CD14-positive monocyte (primary cell): ENCODE data around the gene TNPO3. TPM values are rescaled to one million over a fixed set of nuclear protein-coding genes. Genes with fewer than 3 reads are reported as not detected.

Experiments used
- DNase-seq, 3 donors: peaks; one replicate each; pipeline ENCODE4 v3.0.0-alpha.2; 2011 to 2022
- H2AFZ ChIP-seq: 2 replicates; pipeline ENCODE4 v1.6.0; 2012; ENCODE audit warnings: mild to moderate bottlenecking, low read depth, low read length, inconsistent platforms; ENCODE audit not compliant: insufficient read depth, poor library complexity, severe bottlenecking
- H3K27ac ChIP-seq, 2 donors: 1 replicate in 1 of 2; 2 replicates in 1 of 2; pipeline ENCODE4 v1.5.1; 2012 to 2013; ENCODE audit warnings: low read length in 2 of 2, control low read depth in 1 of 2, inconsistent platforms in 1 of 2, low read depth in 1 of 2, mild to moderate bottlenecking in 1 of 2
- H3K27me3 ChIP-seq, 2 donors: one replicate each; pipeline versions ENCODE4 v1.6.0 to v1.6.1; 2011 to 2013; ENCODE audit warnings: low read length in 2 of 2; ENCODE audit not compliant: control insufficient read depth in 2 of 2, insufficient read depth in 2 of 2
- H3K36me3 ChIP-seq, 2 donors: replicated peaks in 1 of 2; 1 replicate in 1 of 2; 2 replicates in 1 of 2; pipeline versions ENCODE4 v1.5.1 to v1.6.1; 2012 to 2013; ENCODE audit warnings: low read length in 2 of 2, control low read depth in 1 of 2, inconsistent platforms in 1 of 2, mild to moderate bottlenecking in 1 of 2; ENCODE audit not compliant: insufficient read depth in 2 of 2, control insufficient read depth in 1 of 2
- H3K4me1 ChIP-seq, 2 donors: 1 replicate in 1 of 2; 2 replicates in 1 of 2; pipeline versions ENCODE4 v1.5.1 to v1.6.1; 2012 to 2013; ENCODE audit warnings: low read length in 2 of 2, control low read depth in 1 of 2, inconsistent platforms in 1 of 2, mild to moderate bottlenecking in 1 of 2, moderate library complexity in 1 of 2; ENCODE audit not compliant: insufficient read depth in 2 of 2, control insufficient read depth in 1 of 2
- H3K4me2 ChIP-seq: replicated peaks from 2 replicates; pipeline ENCODE3; 2012; ENCODE audit warnings: low read length, moderate library complexity, mild to moderate bottlenecking; ENCODE audit not compliant: poor library complexity, severe bottlenecking; ENCODE audit errors: extremely low read depth
- H3K4me3 ChIP-seq, 3 experiments: fragments of 200-600 bp in 1 of 3; sonication (generic) in 1 of 3; replicated peaks in 1 of 3; 1 replicate in 2 of 3; 2 replicates in 1 of 3; pipeline ENCODE4 v1.5.1; 2011 to 2013; ENCODE audit warnings: low read length in 3 of 3, mild to moderate bottlenecking in 3 of 3, control low read depth in 2 of 3, low read depth in 2 of 3, inconsistent platforms in 1 of 3, moderate library complexity in 1 of 3
- H3K79me2 ChIP-seq: 2 replicates; pipeline ENCODE4 v1.6.0; 2012; ENCODE audit warnings: mild to moderate bottlenecking, control low read depth, inconsistent platforms, low read length, moderate library complexity; ENCODE audit not compliant: insufficient read depth
- H3K9ac ChIP-seq: 2 replicates; pipeline ENCODE4 v1.6.0; 2017; ENCODE audit warnings: low read length, mild to moderate bottlenecking; ENCODE audit not compliant: insufficient read depth, poor library complexity, severe bottlenecking
- H3K9me3 ChIP-seq, 2 donors: replicated peaks in 1 of 2; 1 replicate in 1 of 2; 2 replicates in 1 of 2; pipeline versions ENCODE4 v1.5.1 to v1.6.1; 2012 to 2013; ENCODE audit warnings: low read length in 2 of 2, control low read depth in 1 of 2; ENCODE audit not compliant: control insufficient read depth in 1 of 2, insufficient read depth in 1 of 2
- H4K20me1 ChIP-seq: 2 replicates; pipeline ENCODE4 v1.6.0; 2012; ENCODE audit warnings: mild to moderate bottlenecking, low read length, control low read depth, moderate library complexity; ENCODE audit not compliant: insufficient read depth
- H3K27ac Mint-ChIP-seq, 7 donors: one replicate each; pipeline ENCODE4 v1.8.0; 2020; ENCODE audit warnings: mild to moderate bottlenecking in 7 of 7, mixed read lengths in 7 of 7, moderate library complexity in 6 of 7, inconsistent platforms in 2 of 7
- H3K27me3 Mint-ChIP-seq, 3 donors: one replicate each; pipeline ENCODE4 v1.8.0; 2021 to 2022; ENCODE audit warnings: low read depth in 3 of 3, mild to moderate bottlenecking in 3 of 3, mixed read lengths in 3 of 3, moderate library complexity in 3 of 3, inconsistent platforms in 1 of 3
- H3K36me3 Mint-ChIP-seq, 2 donors: one replicate each; pipeline ENCODE4 v1.8.0; 2020; ENCODE audit warnings: mixed read lengths in 2 of 2, inconsistent platforms in 1 of 2, mild to moderate bottlenecking in 1 of 2
- H3K4me1 Mint-ChIP-seq: one replicate; pipeline ENCODE4 v1.8.0; 2020; ENCODE audit warnings: mild to moderate bottlenecking, mixed read lengths
- H3K4me3 Mint-ChIP-seq, 2 donors: one replicate each; pipeline ENCODE4 v1.8.0; 2020; ENCODE audit warnings: mild to moderate bottlenecking in 2 of 2, mixed read lengths in 2 of 2, moderate library complexity in 1 of 2
- H3K9me3 Mint-ChIP-seq, 7 donors: one replicate each; pipeline ENCODE4 v1.8.0; 2020 to 2022; ENCODE audit warnings: mixed read lengths in 7 of 7, mild to moderate bottlenecking in 6 of 7, moderate library complexity in 6 of 7, inconsistent platforms in 2 of 7
- CTCF ChIP-seq: fragments of 200-600 bp; IDR thresholded peaks from one replicate; pipeline ENCODE4 v1.8.0; 2022; ENCODE audit warnings: antibody characterized with exemption, mild to moderate bottlenecking
- WGBS: methylation state at CpG from one replicate; pipeline ENCODE4 v1.1.5; 2013; ENCODE audit warnings: missing lambda C conversion rate; ENCODE audit not compliant: insufficient coverage; 5-methylcytosine and 5-hydroxymethylcytosine counted together
- intact Hi-C, 2 donors: fragments of 100-400 bp; cut with micrococcal nuclease; formaldehyde crosslinking; loops; one replicate each; pipeline versions ENCODE4 v1.15.0 to v1.15.1; 2023
- polyA plus RNA-seq, 3 donors: library from polyadenylated mRNA; depleted of rRNA in 1 of 3; unstranded in 2 of 3; stranded (reverse) in 1 of 3; fragments of 300-500 nt in 2 of 3; fragments of >200 nt in 1 of 3; fragmentation: Illumina TruSeq in 2 of 3; gene quantifications; 1 replicate in 2 of 3; 2 replicates in 1 of 3; pipeline ENCODE4 v1.2.3, GENCODE V29; 2012 to 2021

The TNPO3 gene
- polyA plus RNA-seq, 3 donors = 17.0 to 23.8 (median 19.7) TPM

- Mint-ChIP-seq H3K4me1 (peaks cover 38% of the 10 kb centered on the region), H3K27ac (peak overlapping the region; percentile 2 to 77 (median 52)), H3K4me3 (no peak overlapping the region), H3K36me3 (peaks cover 53 to 72% of the 10 kb centered on the region in 2 donors), H3K9me3 (peaks cover 0 to 3% (median 0%) of the 10 kb centered on the region in 7 donors), H3K27me3 (peaks cover 0 to 1% (median 0%) of the 10 kb centered on the region in 3 donors)
- Histone ChIP-seq H3K9ac (no peak overlapping the region), H3K36me3 (peaks cover 49 to 81% of the 10 kb centered on the region in 2 donors), H3K27ac (peak overlapping the region in 1 of 2 donors; percentile 53), H3K79me2 (peaks cover 86% of the 10 kb centered on the region), H3K27me3 (no peaks in the 10 kb centered on the region), H3K4me1 (peaks cover 9 to 19% of the 10 kb centered on the region in 2 donors), H3K9me3 (no peaks in the 10 kb centered on the region), H3K4me3 (no peak overlapping the region), H2AFZ (no peak overlapping the region), H4K20me1 (peaks cover 59% of the 10 kb centered on the region), H3K4me2 (no peak overlapping the region)
- intact Hi-C loops = no loop called here
- WGBS = 88% methylated on average over 1 of the region's 2 CpGs
- no peak for TF ChIP-seq CTCF
- DNase-seq = no peak
Measured at GRCh38 chr7:129008645-129009414, 46.1 kb downstream of the TNPO3 start.

- intact Hi-C loops = no loop called here
- no peak overlapping the region for H2AFZ ChIP-seq
Measured at GRCh38 chr7:129007572-129007971, 47.3 kb downstream of the TNPO3 start.

More at GRCh38 chr7:129007572-129007971, 47.3 kb downstream of the TNPO3 start:
- peaks cover 73% of the 10 kb centered on the region for H3K79me2 ChIP-seq
- no peak overlapping the region for H3K4me2 ChIP-seq
- H3K4me3 ChIP-seq = no peak overlapping the region
- no peak for DNase-seq
- peaks cover 0 to 7% of the 10 kb centered on the region in 2 donors for H3K4me1 ChIP-seq
- peaks cover 50% of the 10 kb centered on the region for H4K20me1 ChIP-seq
- no peaks in the 10 kb centered on the region for H3K27me3 ChIP-seq
- Mint-ChIP-seq H3K27ac (peak overlapping the region in 5 of 7 donors; percentile 18 to 74 (median 57)), H3K36me3 (peaks cover 53 to 73% of the 10 kb centered on the region in 2 donors), H3K4me1 (peaks cover 27% of the 10 kb centered on the region), H3K27me3 (no peaks in the 10 kb centered on the region), H3K4me3 (no peak overlapping the region), H3K9me3 (peaks cover 0 to 3% (median 0%) of the 10 kb centered on the region in 7 donors)
- WGBS = no CpG with 5 or more reads among the region's 4 CpGs
- H3K27ac ChIP-seq = peak overlapping the region in 1 of 2 donors; percentile 53
- H3K9me3 ChIP-seq = no peaks in the 10 kb centered on the region
- H3K36me3 ChIP-seq = peaks cover 56 to 84% of the 10 kb centered on the region in 2 donors
- no peak for TF ChIP-seq CTCF
- no peak overlapping the region for H3K9ac ChIP-seq
